ENCODE results near the gene TRIM59.
"Not testable (repeated sequence)": the region's sequence is repeated elsewhere in the genome, so short reads cannot be mapped to it uniquely, and the experiment has no call there.

The TRIM59 gene

DNA sequence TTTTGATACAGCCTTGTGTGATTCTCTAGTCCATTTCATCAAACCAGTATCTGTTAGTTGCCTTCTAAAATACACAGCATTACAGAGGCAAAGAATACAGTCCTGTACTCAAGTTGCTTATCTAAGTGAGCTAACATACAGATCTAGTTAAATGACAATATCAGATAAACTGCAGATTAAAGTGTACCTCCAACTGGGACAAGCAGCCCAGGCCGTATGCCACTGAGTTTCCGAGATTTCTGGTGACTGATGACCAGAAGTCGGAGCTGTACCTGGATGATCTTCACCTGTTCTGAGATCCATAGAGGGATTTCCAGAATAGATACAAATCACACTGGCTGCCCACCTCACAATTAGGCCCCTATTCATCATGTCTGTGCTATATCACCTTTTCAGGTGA, 6.3 kb upstream of the TRIM59 start:
- DNase-seq (ENCODE audit: low read depth) = no peak

GRCh38 chr3:160454995-160455394, 5.4 kb upstream of the TRIM59 start:
- no peak for DNase-seq (ENCODE audit: low read depth)

DNA sequence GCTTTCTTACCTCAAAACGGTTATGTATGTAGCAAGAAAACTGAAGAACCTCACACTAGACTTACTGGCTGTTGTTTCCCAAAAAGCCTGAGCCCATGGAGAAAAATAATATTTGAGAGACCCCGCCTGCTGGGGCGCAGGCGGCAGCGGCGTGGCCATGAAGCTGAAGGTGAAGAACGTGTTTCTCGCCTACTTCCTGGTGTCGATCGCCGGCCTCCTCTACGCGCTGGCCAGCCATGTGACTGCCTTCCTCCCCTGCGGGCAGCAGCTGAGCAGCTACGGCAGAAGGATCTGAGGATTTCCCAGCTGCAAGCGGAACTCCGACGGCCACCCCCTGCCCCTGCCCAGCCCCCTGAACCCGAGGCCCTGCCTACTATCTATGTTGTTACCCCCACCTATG, 2.7 kb upstream of the TRIM59 start:
- DNase-seq (ENCODE audit: low read depth) = not testable (repeated sequence)

- no peak for DNase-seq (ENCODE audit: low read depth)
These were observed 2.0 kb upstream of the TRIM59 start for GRCh38 chr3:160451602-160452001.

- peak; percentile 77 for DNase-seq (ENCODE audit: low read depth)
These were observed 1.3 kb upstream of the TRIM59 start for GRCh38 chr3:160450846-160451245.

DNA sequence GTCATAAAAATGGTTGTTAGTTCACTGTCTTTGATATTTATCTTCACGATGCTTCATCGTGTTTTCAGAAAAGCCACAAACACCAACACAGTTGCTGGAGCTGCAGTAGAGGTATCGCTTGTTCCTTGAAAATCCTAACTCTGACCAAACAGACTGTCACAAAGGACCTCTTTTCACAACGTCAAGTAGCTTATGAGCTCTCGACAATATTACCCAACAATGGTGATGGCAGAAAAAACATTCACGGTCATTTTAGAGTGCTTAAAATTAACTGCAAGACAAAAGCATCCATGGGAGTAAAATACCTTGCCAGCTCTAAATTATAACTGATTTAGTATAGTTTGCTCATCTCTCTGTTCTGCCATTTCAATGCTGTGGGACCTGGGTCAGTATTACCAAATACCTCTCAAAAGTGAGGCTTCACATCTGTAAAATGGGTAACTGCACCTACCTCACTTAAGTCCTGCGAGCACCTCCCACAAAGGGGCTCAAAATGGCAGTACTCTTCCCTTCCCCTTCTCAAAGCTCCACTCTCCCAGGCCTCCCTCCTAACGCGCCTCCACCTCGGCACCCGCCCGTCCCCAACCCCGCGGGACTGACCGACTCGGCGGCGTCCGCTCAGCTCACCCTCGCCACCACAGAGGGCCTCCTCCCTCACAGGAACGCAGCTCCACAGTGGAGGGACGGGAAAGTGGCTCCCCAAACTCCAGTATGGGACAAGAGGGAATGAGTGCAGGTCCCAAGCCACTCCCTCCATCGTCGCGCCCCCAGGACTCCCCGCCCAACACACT, 546 bp downstream of the TRIM59 start:
- peak; percentile 56 for DNase-seq (ENCODE audit: low read depth)

- peak; percentile 37 for DNase-seq (ENCODE audit: low read depth)
These were observed 2.0 kb downstream of the TRIM59 start for GRCh38 chr3:160447544-160447943.

DNA sequence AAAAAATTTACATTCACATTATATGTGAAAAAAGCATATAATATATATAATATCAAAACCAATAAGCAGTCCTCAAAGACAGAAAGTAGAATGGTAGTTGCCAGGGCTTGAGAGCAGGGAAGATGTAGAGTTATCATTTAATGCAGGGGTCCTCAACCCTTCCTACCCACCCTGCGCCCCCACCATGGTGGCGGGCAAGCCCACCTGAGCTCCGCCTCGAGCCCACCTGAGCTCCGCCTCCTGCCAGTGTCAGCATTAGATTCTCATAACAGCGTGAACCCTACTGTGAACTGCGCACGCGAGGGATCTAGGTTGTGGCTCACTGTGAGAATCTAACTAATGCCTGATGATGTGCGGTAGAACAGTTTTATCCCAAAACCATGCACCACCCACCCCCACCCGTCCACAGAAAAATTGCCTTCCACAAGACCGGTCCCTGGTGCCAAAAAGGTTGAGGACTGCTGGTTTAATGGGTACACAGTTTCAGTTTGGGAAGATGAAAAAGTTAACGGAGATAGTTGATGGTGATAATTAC, 3.0 kb downstream of the TRIM59 start:
- DNase-seq (ENCODE audit: low read depth) = no peak

GRCh38 chr3:160445854-160446253, 3.7 kb downstream of the TRIM59 start:
- no peak for DNase-seq (ENCODE audit: low read depth)

- DNase-seq (ENCODE audit: low read depth) = no peak
These were observed 5.2 kb downstream of the TRIM59 start for GRCh38 chr3:160444411-160444810.

- no peak for DNase-seq (ENCODE audit: low read depth)
These were observed 8.9 kb downstream of the TRIM59 start for GRCh38 chr3:160440687-160441086.

GRCh38 chr3:160437083-160437455, 12.5 kb downstream of the TRIM59 start:
- DNase-seq (ENCODE audit: low read depth) = no peak

- DNase-seq (ENCODE audit: low read depth) = no peak
These were observed 13.8 kb downstream of the TRIM59 start for GRCh38 chr3:160435747-160436146.

DNA sequence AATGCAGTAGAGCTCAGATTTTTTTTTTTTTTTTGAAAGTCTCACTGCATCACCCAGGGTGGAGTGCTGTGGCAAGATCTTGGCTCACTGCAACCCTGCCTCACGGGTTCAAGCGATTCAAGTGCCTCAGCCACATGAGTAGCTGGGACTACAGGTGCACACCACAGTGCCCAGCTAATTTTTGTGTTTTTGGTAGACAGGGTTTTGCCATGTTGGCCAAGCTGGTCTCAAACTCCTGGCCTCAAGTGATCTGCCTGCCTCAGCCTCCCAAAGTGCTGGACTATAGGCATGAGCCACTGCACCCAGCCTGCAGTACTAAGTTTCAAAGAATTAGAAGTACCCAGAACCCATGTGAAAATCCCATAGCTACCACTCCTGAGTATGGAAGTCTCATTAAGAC, 14.5 kb downstream of the TRIM59 start:
- no peak for DNase-seq (ENCODE audit: low read depth)

DNA sequence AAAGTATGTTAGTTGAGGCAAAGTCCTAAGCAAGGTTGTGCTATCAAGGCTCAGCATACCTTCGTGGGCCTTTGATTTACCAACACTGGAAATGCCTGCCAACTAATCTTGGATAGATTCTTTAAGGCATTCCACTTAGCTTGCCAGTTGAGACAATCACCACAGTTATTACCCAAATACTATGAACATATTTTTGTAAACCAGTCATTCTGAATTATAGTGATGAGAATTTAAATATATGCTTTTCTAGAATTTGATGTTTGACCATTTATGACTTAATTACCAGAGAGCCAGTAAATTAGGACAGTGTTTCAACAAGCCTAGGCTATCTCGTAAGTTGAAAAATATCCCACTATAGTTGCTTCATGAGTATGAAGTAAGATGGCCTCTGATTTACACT, 15.5 kb downstream of the TRIM59 start:
- peak; percentile 35 for DNase-seq (ENCODE audit: low read depth)

- no peak for DNase-seq (ENCODE audit: low read depth)
These were observed 21.7 kb downstream of the TRIM59 start for GRCh38 chr3:160427832-160428424.

- no peak for DNase-seq (ENCODE audit: low read depth)
These were observed 32.3 kb downstream of the TRIM59 start for GRCh38 chr3:160417311-160417710.

GRCh38 chr3:160413613-160414248, 35.9 kb downstream of the TRIM59 start:
- DNase-seq (ENCODE audit: low read depth) = peak; percentile 52

DNA sequence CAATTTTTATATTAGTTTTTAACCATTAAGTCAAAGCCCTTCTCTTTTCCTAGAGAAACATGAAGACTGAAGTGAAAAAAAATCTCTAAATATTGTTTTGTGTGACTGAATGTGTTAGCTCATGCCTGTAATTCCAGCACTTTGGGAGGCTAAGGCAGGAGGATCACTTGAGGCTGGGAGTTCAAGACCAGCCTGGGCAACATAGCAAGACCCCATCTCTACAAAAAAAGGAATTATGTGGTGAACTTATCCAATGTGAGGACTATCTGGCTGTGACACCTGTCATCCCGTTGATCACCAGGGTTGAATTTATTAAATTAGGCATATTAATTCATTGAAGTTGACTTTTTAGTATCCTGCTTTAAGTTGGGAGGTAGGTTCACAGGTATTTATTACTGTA, 37.1 kb downstream of the TRIM59 start:
- DNase-seq (ENCODE audit: low read depth) = no peak

DNA sequence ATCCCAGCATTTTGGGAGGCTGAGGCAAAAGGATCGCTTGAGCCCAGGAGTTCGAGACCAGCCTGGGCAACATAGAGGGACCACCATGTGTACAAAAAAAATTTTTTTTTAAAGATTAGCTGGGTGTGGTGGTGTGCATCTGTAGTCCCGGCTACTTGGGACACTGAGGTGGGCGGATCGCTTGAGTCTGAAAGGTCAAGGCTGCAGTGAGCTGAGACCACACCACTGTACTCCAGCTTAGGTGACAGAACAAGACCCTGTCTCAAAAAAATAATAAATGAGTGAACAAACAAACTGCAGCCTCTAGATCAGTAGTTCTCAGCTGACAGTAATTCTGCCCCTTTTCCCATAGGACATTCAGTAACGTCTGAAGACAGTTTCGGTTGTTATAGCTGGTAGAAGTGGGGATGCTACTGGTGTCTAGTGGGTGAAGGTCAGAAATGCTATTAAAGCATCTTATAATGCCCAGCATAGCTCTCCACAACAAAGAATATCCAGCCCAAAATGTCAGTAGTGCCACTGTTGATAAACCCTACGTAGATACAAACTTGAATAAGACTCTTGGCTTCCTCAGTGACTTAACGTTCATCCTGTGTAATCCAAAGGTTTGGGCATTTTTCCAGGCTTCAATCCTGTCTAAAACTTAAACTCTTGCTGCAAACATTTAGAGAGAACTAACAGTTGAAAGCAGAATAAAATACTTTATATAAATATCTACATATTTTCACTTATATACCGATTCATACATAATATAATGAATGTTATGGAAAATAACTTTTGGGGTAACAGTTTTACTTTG, 39.6 kb downstream of the TRIM59 start:
- no peak for DNase-seq (ENCODE audit: low read depth)

- no peak for DNase-seq (ENCODE audit: low read depth)
These were observed 45.7 kb downstream of the TRIM59 start for GRCh38 chr3:160403796-160404470.
